HUES64 (cell line): ENCODE measurements around the gene KIDINS220.

Source experiments
- H3K27ac ChIP-seq: 2 replicates; pipeline ENCODE4 v1.7.0; 2013; ENCODE audit warnings: low read depth, low read length, inconsistent platforms
- H3K27me3 ChIP-seq: 2 replicates; pipeline ENCODE4 v1.6.1; 2013; ENCODE audit warnings: mild to moderate bottlenecking, low read length; ENCODE audit not compliant: insufficient read depth
- H3K36me3 ChIP-seq: 2 replicates; pipeline ENCODE4 v1.6.1; 2013; ENCODE audit warnings: mild to moderate bottlenecking, low read length; ENCODE audit not compliant: insufficient read depth
- H3K4me1 ChIP-seq: 2 replicates; pipeline ENCODE4 v1.6.1; 2013; ENCODE audit warnings: mild to moderate bottlenecking, low read length, moderate library complexity; ENCODE audit not compliant: insufficient read depth
- H3K4me3 ChIP-seq: 2 replicates; pipeline ENCODE4 v1.5.1; 2013; ENCODE audit warnings: mild to moderate bottlenecking, low read length, moderate library complexity
- H3K9ac ChIP-seq: 2 replicates; pipeline ENCODE4 v1.6.1; 2013; ENCODE audit warnings: mild to moderate bottlenecking, low read depth, low read length
- H3K9me3 ChIP-seq: 2 replicates; pipeline ENCODE4 v1.6.1; 2013; ENCODE audit warnings: low read depth, low read length; ENCODE audit not compliant: insufficient read depth
- WGBS: fragments of 150-250, 120-280 bp; methylation state at CpG from one replicate; pipeline ENCODE4 v1.1.7; 2013; ENCODE audit warnings: missing lambda C conversion rate; 5-methylcytosine and 5-hydroxymethylcytosine counted together

The KIDINS220 gene

GRCh38 chr2:8692783-8693156 is 144.6 kb downstream of the KIDINS220 start:
- WGBS: 65% methylated on average over 7 of the region's 7 CpGs
- no peak overlapping the region for H3K27ac ChIP-seq
- H3K9ac ChIP-seq: no peak overlapping the region

GRCh38 chr2:8691859-8692437 is 145.5 kb downstream of the KIDINS220 start:
- no peaks in the 10 kb centered on the region for H3K9me3 ChIP-seq
- H3K9ac ChIP-seq: no peak overlapping the region
- peaks cover 3% of the 10 kb centered on the region; the same call in 1 of the 2 replicates for H3K27me3 ChIP-seq
- no peaks in the 10 kb centered on the region for H3K4me1 ChIP-seq
- H3K36me3 ChIP-seq: no peaks in the 10 kb centered on the region
- WGBS: 90% methylated on average over 8 of the region's 9 CpGs
- no peak overlapping the region for H3K4me3 ChIP-seq
- H3K27ac ChIP-seq: no peak overlapping the region

More at GRCh38 chr2:8692783-8693156, 144.6 kb downstream of the KIDINS220 start:
- Histone ChIP-seq H3K27me3 (peaks cover 3% of the 10 kb centered on the region; the same call in 1 of the 2 replicates), H3K36me3 (no peaks in the 10 kb centered on the region), H3K4me1 (no peaks in the 10 kb centered on the region), H3K9me3 (no peaks in the 10 kb centered on the region), H3K4me3 (no peak overlapping the region)

GRCh38 chr2:8685697-8686358 is 151.6 kb downstream of the KIDINS220 start:
- Histone ChIP-seq H3K27ac (no peak overlapping the region; the same call in 1 of the 2 replicates), H3K36me3 (peaks cover 6% of the 10 kb centered on the region; the same call in 1 of the 2 replicates), H3K4me1 (peaks cover 3% of the 10 kb centered on the region; the same call in 1 of the 2 replicates), H3K9ac (peak overlapping the region; percentile 62), H3K27me3 (peaks cover 21% of the 10 kb centered on the region), H3K4me3 (peak overlapping the region; percentile 81), H3K9me3 (no peaks in the 10 kb centered on the region)
- 1% methylated on average over 50 of the region's 50 CpGs for WGBS

GRCh38 chr2:8684878-8685696 is 152.3 kb downstream of the KIDINS220 start:
- Histone ChIP-seq H3K27ac (no peak overlapping the region; the same call in 1 of the 2 replicates), H3K9ac (peak overlapping the region; percentile 62), H3K27me3 (peaks cover 21% of the 10 kb centered on the region), H3K36me3 (peaks cover 6% of the 10 kb centered on the region; the same call in 1 of the 2 replicates), H3K4me3 (peak overlapping the region; percentile 81), H3K9me3 (no peaks in the 10 kb centered on the region), H3K4me1 (peaks cover 11% of the 10 kb centered on the region)
- under 1% methylated on average over 87 of the region's 87 CpGs for WGBS

- peak overlapping the region; percentile 62; the same call in 1 of the 2 replicates for H3K9ac ChIP-seq
- H3K27ac ChIP-seq: no peak overlapping the region; the same call in 1 of the 2 replicates
- no peaks in the 10 kb centered on the region for H3K9me3 ChIP-seq
- peaks cover 6% of the 10 kb centered on the region; the same call in 1 of the 2 replicates for H3K36me3 ChIP-seq
- H3K4me1 ChIP-seq: peaks cover 17% of the 10 kb centered on the region
- peaks cover 26% of the 10 kb centered on the region for H3K27me3 ChIP-seq
- 13% methylated on average over 3 of the region's 3 CpGs for WGBS
- H3K4me3 ChIP-seq: peak overlapping the region; percentile 81
Observed at GRCh38 chr2:8684540-8684877, 152.9 kb downstream of the KIDINS220 start.

GRCh38 chr2:8682719-8683667 is 154.4 kb downstream of the KIDINS220 start:
- H3K27me3 ChIP-seq: peaks cover 30% of the 10 kb centered on the region
- peaks cover 6% of the 10 kb centered on the region; the same call in 1 of the 2 replicates for H3K36me3 ChIP-seq
- WGBS: under 1% methylated on average over 29 of the region's 30 CpGs
- H3K9ac ChIP-seq: peak overlapping the region; percentile 70
- H3K9me3 ChIP-seq: no peaks in the 10 kb centered on the region
- peaks cover 18% of the 10 kb centered on the region for H3K4me1 ChIP-seq
- H3K27ac ChIP-seq: no peak overlapping the region; the same call in 1 of the 2 replicates
- peak overlapping the region; percentile 81 for H3K4me3 ChIP-seq

GRCh38 chr2:8681786-8682692 is 155.4 kb downstream of the KIDINS220 start, which contains the start of gene ID2:
TSS of gene ID2 (plus strand) at chr2:8682056. CDS start at chr2:8682166, 110 bp downstream.
- under 1% methylated on average over 65 of the region's 70 CpGs for WGBS
- Histone ChIP-seq H3K27ac (peak within 1 kb of the TSS; percentile 98), H3K27me3 (peaks cover 36% of the 10 kb centered on the region), H3K4me1 (peaks cover 24% of the 10 kb centered on the region), H3K9ac (peak within 1 kb of the TSS; percentile 70), H3K4me3 (peak within 1 kb of the TSS; percentile 81), H3K9me3 (no peaks in the 10 kb centered on the region), H3K36me3 (peaks cover 6% of the 10 kb centered on the region; the same call in 1 of the 2 replicates)

- Histone ChIP-seq H3K27ac (peak overlapping the region; percentile 98), H3K4me3 (peak overlapping the region; percentile 66), H3K9ac (peak overlapping the region; percentile 59; the same call in 1 of the 2 replicates), H3K36me3 (peaks cover 6% of the 10 kb centered on the region; the same call in 1 of the 2 replicates), H3K9me3 (no peaks in the 10 kb centered on the region), H3K4me1 (peaks cover 26% of the 10 kb centered on the region), H3K27me3 (peaks cover 46% of the 10 kb centered on the region)
- under 1% methylated on average over 17 of the region's 30 CpGs for WGBS
Observed at GRCh38 chr2:8680822-8681760, 156.3 kb downstream of the KIDINS220 start.
